Lung microvascular endothelial cell (primary cell): ENCODE results near the gene SKI. TPM values are rescaled to one million over a fixed set of nuclear protein-coding genes. Genes with fewer than 3 reads are reported as not detected.

Experiments
- DNase-seq, 2 donors: peaks; one replicate each; pipeline versions ENCODE4 v3.0.0 to v3.0.0-alpha.2; 2010; ENCODE audit warnings: low read depth in 2 of 2
- total RNA-seq: library from RNA; depleted of rRNA; stranded (reverse); fragments of >200 nt; gene quantifications from 2 replicates; pipeline ENCODE4 v1.2.1, GENCODE V29; 2014

SKI gene
- total RNA-seq, 1 donor from 2014 or later: 18.3 TPM

GRCh38 chr1:2274929-2275475 is 46.9 kb downstream of the SKI start:
- DNase-seq: peak in 1 of 2 donors; percentile 52

- DNase-seq: no peak
These were observed 47.8 kb downstream of the SKI start for GRCh38 chr1:2275796-2276536.

GRCh38 chr1:2276803-2277580 is 48.9 kb downstream of the SKI start:
- DNase-seq: no peak

- no peak for DNase-seq
These were observed 49.8 kb downstream of the SKI start for GRCh38 chr1:2277741-2278488.

GRCh38 chr1:2278591-2279209 is 50.6 kb downstream of the SKI start:
- no peak for DNase-seq

- peak; percentile 90 for DNase-seq
These were observed 51.1 kb downstream of the SKI start for GRCh38 chr1:2279210-2279639.

GRCh38 chr1:2279817-2280216 is 51.7 kb downstream of the SKI start:
- DNase-seq: peak in 1 of 2 donors; percentile 27

- DNase-seq: no peak
These were observed 54.6 kb downstream of the SKI start for GRCh38 chr1:2282556-2283270.

- no peak for DNase-seq
These were observed 55.4 kb downstream of the SKI start for GRCh38 chr1:2283371-2283990.

- DNase-seq: no peak
These were observed 56.1 kb downstream of the SKI start for GRCh38 chr1:2283991-2284895.

GRCh38 chr1:2284932-2285331 is 56.8 kb downstream of the SKI start:
- no peak for DNase-seq

GRCh38 chr1:2286923-2287322 is 58.8 kb downstream of the SKI start:
- DNase-seq: no peak

GRCh38 chr1:2287649-2288048 is 59.5 kb downstream of the SKI start:
- no peak for DNase-seq

GRCh38 chr1:2288311-2288710 is 60.2 kb downstream of the SKI start:
- DNase-seq: no peak

GRCh38 chr1:2288816-2289536 is 60.9 kb downstream of the SKI start:
- no peak for DNase-seq

GRCh38 chr1:2289607-2290006 is 61.5 kb downstream of the SKI start:
- no peak for DNase-seq

- DNase-seq: no peak
These were observed 62.1 kb downstream of the SKI start for GRCh38 chr1:2290171-2290578.
